Measurements from ENCODE around the gene REM1. TPM values are rescaled to one million over a fixed set of nuclear protein-coding genes. Genes with fewer than 3 reads are reported as not detected.

Gene REM1
- total and polyA plus RNA-seq, 2 of the 4 experiments (the other 2 are of a cell fraction): not detected

GRCh38 chr20:31505903-31506302, 30.8 kb downstream of the REM1 start:
- H3K56ac ChIP-seq (ENCODE audit: extremely low read depth, insufficient read depth, low read length): no peak overlapping the region
- CTCF ChIA-PET: interaction anchor here (1.0 kb wide), 1 partner anchor 45 kb away, joined by 5 read pairs; no protein-coding TSS in a partner anchor
- WGBS, 2 experiments (ENCODE audit: extremely low coverage in 2 of 2, insufficient read length in 1 of 2): no CpG with 5 or more reads among the region's 1 CpG
- no peaks in the 10 kb centered on the region for H3K4me1 ChIP-seq (ENCODE audit: control insufficient read depth, insufficient read depth, low read length)
- H2BK20ac ChIP-seq (ENCODE audit: low read depth, low read length): no peak overlapping the region
- no peak overlapping the region for H3K4me2 ChIP-seq (ENCODE audit: low read depth, low read length)
- dilution Hi-C loops (cut with HindIII; ENCODE audit: low sequenced_read_pairs, unreplicated experiment): no loop called here
- no peak overlapping the region for H3K9ac ChIP-seq (ENCODE audit: low read depth, low read length)
- H4K20me1 ChIP-seq (ENCODE audit: insufficient read depth, low read length): no peaks in the 10 kb centered on the region
- H4K5ac ChIP-seq (ENCODE audit: low read depth, low read length): no peak overlapping the region
- no peak overlapping the region for H3K4ac ChIP-seq (ENCODE audit: low read depth, low read length)
- in situ Hi-C loops (cut with MboI; ENCODE audit: low sequenced_read_pairs): no loop called here
- ATAC-seq (ENCODE audit: low read depth): no peak
- no peak overlapping the region for H2AK9ac ChIP-seq (replicated peaks; ENCODE audit: low read depth, low read length, poor library complexity)
- H3K9me3 ChIP-seq (ENCODE audit: control insufficient read depth, insufficient read depth, low read length): peaks cover 3% of the 10 kb centered on the region; the same call in 1 of the 2 replicates
- H2AFZ ChIP-seq (replicated peaks; ENCODE audit: low read length, poor library complexity): no peak overlapping the region
- no peak overlapping the region for H4K91ac ChIP-seq (ENCODE audit: insufficient read depth, low read depth, low read length)
- no peak overlapping the region for H2BK15ac ChIP-seq (ENCODE audit: low read depth, low read length)
- no peaks in the 10 kb centered on the region for H3K9me1 ChIP-seq (ENCODE audit: insufficient read depth, low read length)
- no peak overlapping the region for H3K23ac ChIP-seq (ENCODE audit: low read depth, low read length)
- H3K27me3 ChIP-seq (ENCODE audit: control insufficient read depth, insufficient read depth, low read length): no peaks in the 10 kb centered on the region
- no peak overlapping the region for H3K14ac ChIP-seq (replicated peaks; ENCODE audit: low read depth, low read length)
- H2AK5ac ChIP-seq (ENCODE audit: low read depth, low read length): no peak overlapping the region
- no peak overlapping the region for H3K27ac ChIP-seq (ENCODE audit: insufficient read depth, low read length)
- no TSS peak for BruUV-seq (replicated peaks)
- intact Hi-C loops (cut with micrococcal nuclease): no loop called here
- H2BK120ac ChIP-seq (ENCODE audit: low read depth, low read length): no peak overlapping the region
- no peaks in the 10 kb centered on the region for H3K79me1 ChIP-seq (ENCODE audit: low read depth in 1 of 2, low read length in 2 of 2)
- DNase-seq: no peak
- no peak overlapping the region for H3K18ac ChIP-seq (ENCODE audit: low read depth, low read length)
- no peak overlapping the region for H3K4me3 ChIP-seq (ENCODE audit: insufficient read depth, low read depth, low read length)
- no peak for TF ChIP-seq NFE2L2 (IDR thresholded peaks at IDR 0.05; ENCODE audit: low read depth, low read length)
- H2BK5ac ChIP-seq (ENCODE audit: low read depth, low read length, poor library complexity, severe bottlenecking): no peak overlapping the region
- H3K36me3 ChIP-seq (ENCODE audit: control insufficient read depth, insufficient read depth, low read length): no peaks in the 10 kb centered on the region
- POLR2A ChIA-PET (ENCODE audit: unreplicated experiment): no interaction called here
- no peak overlapping the region for H4K8ac ChIP-seq (ENCODE audit: low read depth in 2 of 2, low read length in 2 of 2)

Measured in IMR-90 (cell line).